ENCODE results near the gene SRC. TPM values are rescaled to one million over a fixed set of nuclear protein-coding genes. Genes with fewer than 3 reads are reported as not detected.

The SRC gene
- total RNA-seq, 4 donors from 2014 or later = 17.1 to 23.7 (median 17.8) TPM

GRCh38 chr20:37309936-37310590 is 35.9 kb upstream of the SRC start:
- intact Hi-C loops (cut with DNase I) = no loop called here
- H3K4me3 ChIP-seq (replicated peaks in 1 of 3) = no peak overlapping the region
- no peaks in the 10 kb centered on the region for H3K36me3 ChIP-seq
- peak overlapping the region; percentile 2 to 40 (median 15) for H3K27ac ChIP-seq
- H3K4me1 ChIP-seq = peaks cover 36 to 38% of the 10 kb centered on the region in 2 donors
- peak; percentile 78 to 84 for DNase-seq
- WGBS, 2 donors = 54 to 70% methylated on average over 16 of the region's 16 CpGs
- H3K27me3 ChIP-seq = no peaks in the 10 kb centered on the region
- TF ChIP-seq POLR2A (IDR thresholded peaks at IDR 0.05) = peak in 1 of 2 donors; percentile 22
- no peak for TF ChIP-seq CTCF (IDR thresholded peaks at IDR 0.05)
- no peaks in the 10 kb centered on the region for H3K9me3 ChIP-seq

- intact Hi-C loops (cut with DNase I) = no loop called here
- DNase-seq = no peak
- no peaks in the 10 kb centered on the region for H3K27me3 ChIP-seq
- H3K4me1 ChIP-seq = peaks cover 44 to 45% of the 10 kb centered on the region in 2 donors
- no peaks in the 10 kb centered on the region for H3K36me3 ChIP-seq
- H3K27ac ChIP-seq = no peak overlapping the region
- no peaks in the 10 kb centered on the region for H3K9me3 ChIP-seq
- no peak overlapping the region for H3K4me3 ChIP-seq (replicated peaks in 1 of 3)
- WGBS, 2 donors = 93 to 97% methylated on average over 7 to 11 of the region's 11 CpGs
- TF ChIP-seq POLR2A (IDR thresholded peaks at IDR 0.05) = no peak
- no peak for TF ChIP-seq CTCF (IDR thresholded peaks at IDR 0.05)
Measured at GRCh38 chr20:37310951-37311350, 35.0 kb upstream of the SRC start.

- intact Hi-C loops (cut with DNase I) = no loop called here
- no peak overlapping the region for H3K4me3 ChIP-seq (replicated peaks in 1 of 3)
- TF ChIP-seq POLR2A (IDR thresholded peaks at IDR 0.05) (no peak), CTCF (IDR thresholded peaks at IDR 0.05) (no peak)
- peak overlapping the region in 1 of 3 donors; percentile 9 for H3K27ac ChIP-seq
- H3K9me3 ChIP-seq = no peaks in the 10 kb centered on the region
- 92 to 94% methylated on average over 17 of the region's 17 CpGs for WGBS, 2 donors
- H3K36me3 ChIP-seq = peaks cover 0 to 4% of the 10 kb centered on the region in 2 donors
- DNase-seq = no peak
- H3K27me3 ChIP-seq = no peaks in the 10 kb centered on the region
- peaks cover 44 to 49% of the 10 kb centered on the region in 2 donors for H3K4me1 ChIP-seq
Measured at GRCh38 chr20:37311710-37312355, 34.1 kb upstream of the SRC start.

- peaks cover 0 to 8% of the 10 kb centered on the region in 2 donors for H3K36me3 ChIP-seq
- TF ChIP-seq CTCF (IDR thresholded peaks at IDR 0.05) (no peak), POLR2A (IDR thresholded peaks at IDR 0.05) (no peak)
- no peaks in the 10 kb centered on the region for H3K27me3 ChIP-seq
- DNase-seq = no peak
- intact Hi-C loops (cut with DNase I) = no loop called here
- H3K27ac ChIP-seq = peak overlapping the region in 2 of 3 donors; percentile 73 to 88
- WGBS, 2 donors = 92 to 98% methylated on average over 8 of the region's 8 CpGs
- H3K4me1 ChIP-seq = peaks cover 40 to 42% of the 10 kb centered on the region in 2 donors
- no peaks in the 10 kb centered on the region for H3K9me3 ChIP-seq
- no peak overlapping the region for H3K4me3 ChIP-seq (replicated peaks in 1 of 3)
Measured at GRCh38 chr20:37313546-37314091, 32.3 kb upstream of the SRC start.

GRCh38 chr20:37314099-37314498 is 31.8 kb upstream of the SRC start:
- H3K27ac ChIP-seq = peak overlapping the region; percentile 73 to 88 (median 86)
- intact Hi-C loops (cut with DNase I) = no loop called here
- no peaks in the 10 kb centered on the region for H3K27me3 ChIP-seq
- H3K4me1 ChIP-seq = peaks cover 37 to 39% of the 10 kb centered on the region in 2 donors
- H3K36me3 ChIP-seq = peaks cover 0 to 8% of the 10 kb centered on the region in 2 donors
- H3K9me3 ChIP-seq = no peaks in the 10 kb centered on the region
- no peak for DNase-seq
- H3K4me3 ChIP-seq (replicated peaks in 1 of 3) = no peak overlapping the region
- no peak for TF ChIP-seq POLR2A (IDR thresholded peaks at IDR 0.05)
- TF ChIP-seq CTCF (IDR thresholded peaks at IDR 0.05) = no peak
- WGBS, 2 donors = 75 to 86% methylated on average over 4 of the region's 4 CpGs

Measured in thyroid gland (tissue), 4 donors.